Measurements from ENCODE around the gene TBL3.

The TBL3 gene

DNA sequence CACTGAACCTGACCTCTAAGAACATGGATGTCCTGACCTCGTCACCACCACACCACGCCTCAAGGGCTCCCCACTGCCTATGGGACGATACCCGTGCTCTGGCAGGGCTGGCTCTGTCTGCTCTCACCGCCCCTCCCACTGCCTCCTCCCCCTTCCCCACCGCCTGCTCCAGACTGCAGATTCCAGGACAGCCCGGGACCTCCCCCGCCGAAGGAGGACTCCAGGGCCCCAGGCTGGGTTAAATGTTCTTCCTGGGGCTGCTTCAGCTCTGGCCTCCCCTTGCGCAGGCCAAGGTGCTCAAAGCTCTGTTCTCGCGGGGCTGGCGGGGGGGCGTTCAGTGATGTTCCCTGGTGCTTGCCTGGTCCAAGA is 50.9 kb downstream of the TBL3 start:
- DNase-seq, result no peak

GRCh38 chr16:2023092-2024031 is 51.5 kb downstream of the TBL3 start:
- peak; percentile 81 to 88 for DNase-seq

DNA sequence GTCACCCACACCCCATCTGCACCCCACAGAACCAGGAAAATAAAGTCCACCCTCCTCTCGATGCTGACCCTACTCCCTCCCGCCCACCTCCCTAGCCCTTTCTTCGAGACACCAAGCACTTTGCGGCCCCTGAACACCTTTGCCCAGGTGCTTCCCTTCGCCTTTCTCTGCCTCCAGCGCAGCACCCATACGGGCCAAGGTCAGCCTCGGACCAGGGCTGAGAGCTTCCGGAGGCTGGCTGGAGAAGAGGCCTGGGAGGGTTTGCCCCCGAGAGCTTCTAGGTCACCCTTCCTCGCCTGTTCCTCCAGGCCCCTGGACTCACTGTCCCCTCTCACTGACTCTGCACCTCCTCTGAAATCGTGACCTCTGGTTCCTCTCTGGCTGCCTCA is 52.2 kb downstream of the TBL3 start:
- DNase-seq, result no peak

- DNase-seq, result no peak
These were observed 53.4 kb downstream of the TBL3 start for GRCh38 chr16:2025251-2025650.

DNA sequence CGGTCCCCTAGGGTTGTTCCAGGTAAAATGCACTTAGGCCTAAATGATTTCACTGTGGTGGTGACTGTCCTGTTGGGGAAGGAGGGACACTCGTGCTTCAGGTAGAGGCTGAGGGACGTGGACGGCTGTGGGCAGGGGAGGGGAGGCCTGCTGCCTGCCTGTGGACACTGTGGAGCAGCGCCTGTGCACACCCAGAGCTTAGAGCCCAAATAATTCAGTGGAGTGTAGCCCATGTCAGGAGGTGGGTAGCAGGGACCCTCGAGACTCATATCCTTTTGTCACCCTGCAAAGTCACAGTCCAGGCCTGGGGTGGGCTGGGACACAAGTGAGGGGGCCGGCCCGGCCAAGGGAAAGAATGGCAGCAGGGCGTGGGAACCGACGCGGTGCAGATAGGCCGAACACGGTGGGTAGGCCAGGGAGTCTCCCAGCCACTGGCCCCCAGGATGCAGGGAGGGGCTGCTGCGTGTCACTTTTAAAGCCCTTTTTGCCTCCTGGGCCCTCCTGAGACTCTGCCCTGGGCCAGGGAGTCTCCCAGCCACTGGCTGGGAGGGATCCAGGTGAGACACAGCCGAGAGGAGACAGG is 54.1 kb downstream of the TBL3 start:
- no peak for DNase-seq

GRCh38 chr16:2026461-2027023 is 54.7 kb downstream of the TBL3 start, which contains the start of gene NHERF2:
NHERF2 (plus strand) TSS chr16:2026902; CDS start chr16:2027006, 104 bp downstream.
- no peak for DNase-seq

DNA sequence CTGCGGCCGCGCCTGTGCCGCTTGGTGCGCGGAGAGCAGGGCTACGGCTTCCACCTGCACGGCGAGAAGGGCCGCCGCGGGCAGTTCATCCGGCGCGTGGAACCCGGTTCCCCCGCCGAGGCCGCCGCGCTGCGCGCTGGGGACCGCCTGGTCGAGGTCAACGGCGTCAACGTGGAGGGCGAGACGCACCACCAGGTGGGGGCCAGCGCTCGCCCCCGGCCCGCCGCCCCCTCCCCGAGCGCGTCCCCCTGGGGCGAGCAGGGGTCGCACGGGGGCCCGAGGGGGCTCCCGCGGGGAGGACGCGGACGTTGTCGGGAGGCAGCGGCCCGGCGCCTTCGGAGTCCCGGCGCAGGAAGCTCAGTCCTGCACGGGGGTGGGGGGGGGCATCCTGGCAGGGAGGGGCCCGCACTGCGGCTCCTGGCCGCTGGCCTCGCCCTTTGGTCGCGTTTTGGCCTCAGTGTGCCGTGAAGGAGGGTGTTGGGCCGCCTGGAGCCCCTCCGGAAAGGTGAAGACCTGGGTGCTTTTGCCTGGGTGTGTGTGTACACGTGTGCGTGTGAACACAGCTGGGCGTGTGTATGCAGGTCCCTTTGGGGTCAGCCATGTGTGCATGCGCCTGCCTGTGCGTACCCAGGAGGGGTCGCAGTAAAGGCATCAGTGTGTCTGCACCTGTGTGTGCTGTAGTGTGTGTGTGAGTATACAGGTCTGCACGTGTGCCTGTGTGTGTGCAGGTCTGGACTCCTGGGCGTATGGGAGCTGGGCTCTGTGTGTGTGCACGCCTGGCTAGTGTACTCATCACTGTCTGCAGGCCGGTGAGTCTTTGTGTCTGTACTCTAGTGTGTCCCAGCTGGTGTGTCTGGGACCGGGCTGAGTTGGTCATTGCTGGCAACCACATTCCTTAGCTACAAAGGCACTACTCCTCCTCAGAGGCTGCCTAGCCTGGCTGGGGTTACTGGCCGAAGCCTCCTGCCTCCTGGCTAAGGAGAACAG is 55.5 kb downstream of the TBL3 start:
- DNase-seq, result no peak

- DNase-seq, result no peak
These were observed 56.3 kb downstream of the TBL3 start for GRCh38 chr16:2028146-2028545.

- DNase-seq, result no peak
These were observed 56.9 kb downstream of the TBL3 start for GRCh38 chr16:2028620-2029220.

DNA sequence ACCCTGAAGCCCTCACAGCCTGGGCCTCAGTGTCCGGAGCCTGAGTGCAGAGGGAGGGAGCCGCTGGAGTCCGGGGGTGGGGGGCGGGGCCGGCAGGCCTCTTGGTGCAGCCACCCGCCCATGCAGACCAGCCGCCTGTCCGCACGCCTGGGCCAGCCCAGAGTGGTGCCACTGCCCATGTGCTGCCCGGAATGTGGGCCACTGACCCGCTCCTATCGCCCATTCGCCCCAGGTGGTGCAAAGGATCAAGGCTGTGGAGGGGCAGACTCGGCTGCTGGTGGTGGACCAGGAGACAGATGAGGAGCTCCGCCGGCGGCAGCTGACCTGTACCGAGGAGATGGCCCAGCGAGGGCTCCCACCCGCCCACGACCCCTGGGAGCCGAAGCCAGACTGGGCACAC is 57.5 kb downstream of the TBL3 start:
- DNase-seq, result no peak

DNA sequence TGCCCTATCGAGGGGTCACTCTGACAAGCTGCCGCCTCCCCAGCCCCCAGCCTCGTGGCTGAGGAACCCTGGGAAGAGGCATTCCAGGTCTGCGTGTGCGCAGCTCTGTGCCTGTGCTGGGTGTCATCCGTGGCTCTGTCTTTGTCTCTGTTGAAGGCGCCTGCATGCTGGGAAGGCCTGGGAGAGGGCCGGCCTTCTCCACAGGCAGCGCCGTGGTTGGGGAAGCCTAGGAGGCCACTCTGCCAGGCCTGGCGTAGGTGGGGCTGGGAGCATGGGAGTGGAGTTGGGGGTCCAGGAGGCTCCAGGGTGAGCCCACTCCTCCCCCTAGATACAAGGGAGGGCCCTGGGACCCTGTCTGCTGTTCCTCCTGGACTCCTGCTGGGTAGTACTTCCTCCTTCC is 58.2 kb downstream of the TBL3 start:
- DNase-seq, result no peak

DNA sequence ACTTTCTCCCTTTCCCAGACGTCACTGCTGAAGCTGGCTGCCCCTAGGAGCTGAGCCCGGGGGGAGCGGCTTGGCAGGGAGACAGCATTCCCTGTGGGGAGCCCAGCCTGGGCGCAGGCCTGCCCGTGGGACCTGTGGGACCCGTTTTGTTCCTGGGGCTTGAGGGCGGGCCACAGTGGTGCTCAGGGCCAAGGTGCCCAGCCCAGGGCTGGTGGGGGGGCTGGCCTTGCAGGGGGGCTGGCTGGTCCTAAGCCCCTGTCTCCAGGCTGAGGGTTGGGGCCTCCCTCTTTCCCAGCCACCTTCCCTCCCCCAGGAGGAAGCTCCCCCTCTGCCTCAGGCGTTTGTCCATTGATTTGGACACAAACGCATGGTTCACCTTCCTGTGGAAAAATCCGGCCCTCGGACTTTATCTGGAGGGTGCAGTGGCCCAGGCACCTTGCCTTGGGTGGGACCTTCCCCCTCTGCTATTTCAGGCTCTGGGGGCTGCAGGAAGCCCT is 59.3 kb downstream of the TBL3 start:
- no peak for DNase-seq
